GM18508 (cell line): ENCODE measurements around the gene STRA6.

Experiments used
- ATAC-seq: cut with Tn5 transposase; IDR thresholded peaks from one replicate; pipeline ENCODE4 v1.9.1; 2021; ENCODE audit warnings: moderate number of reproducible peaks; ENCODE audit not compliant: insufficient read depth, unreplicated experiment

The STRA6 gene

GRCh38 chr15:74202452-74203401 lies at the start of gene STRA6:
STRA6 (minus strand) TSS chr15:74202787; CDS start chr15:74202267, 520 bp downstream.
- ATAC-seq = no peak

DNA sequence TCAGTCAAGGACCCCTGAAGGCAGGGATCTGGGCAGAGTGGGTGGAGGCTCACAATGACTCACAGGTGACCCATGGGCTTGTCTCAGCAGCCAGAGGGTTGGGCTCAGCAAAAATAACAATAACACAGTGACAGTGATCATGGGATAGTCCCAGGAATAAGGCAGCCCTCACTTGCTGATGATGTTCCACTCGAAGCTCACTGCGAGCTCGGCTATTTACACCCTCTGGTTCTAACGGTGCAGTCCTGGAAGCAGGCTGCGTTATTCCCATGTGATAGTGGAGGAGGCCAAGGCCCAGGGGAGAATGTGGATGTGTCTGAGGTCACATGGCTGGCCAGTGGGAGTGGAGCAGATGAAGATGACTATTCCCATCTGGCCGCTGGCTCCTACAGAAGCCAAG lies 49.7 kb upstream of the STRA6 start:
- no peak for ATAC-seq

DNA sequence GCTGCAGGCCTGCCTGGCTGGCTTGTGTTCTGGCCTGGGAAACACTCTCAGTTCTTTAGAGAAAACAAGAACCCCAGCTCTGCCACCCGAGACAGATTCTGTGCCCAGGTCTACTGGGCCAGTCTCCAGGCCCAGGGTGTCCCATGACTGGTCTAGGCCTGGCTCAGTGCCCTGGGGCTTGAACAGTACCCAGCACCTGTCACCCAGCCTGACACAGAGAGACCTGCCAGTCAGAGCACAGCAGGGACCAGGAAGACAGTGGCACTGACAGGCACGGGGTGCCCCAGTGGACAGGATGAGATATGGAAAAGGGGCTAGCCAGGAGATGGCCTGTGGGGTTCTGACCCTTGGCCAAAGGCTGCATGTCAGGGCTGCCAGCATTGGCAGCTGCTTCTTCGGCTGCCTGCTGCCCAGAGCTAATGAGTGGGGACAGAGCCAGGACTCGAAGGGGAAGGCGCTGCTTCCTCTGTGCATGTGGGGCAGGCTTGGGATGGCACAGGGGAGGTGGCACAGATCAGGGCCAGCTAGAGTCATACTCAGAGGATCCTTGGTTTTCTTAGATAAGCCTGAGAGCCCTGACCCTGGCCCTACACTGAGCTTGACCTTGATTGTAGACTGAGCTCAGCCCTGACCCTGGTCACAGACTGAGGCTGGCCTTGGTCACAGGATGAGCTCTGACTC lies 48.7 kb upstream of the STRA6 start:
- no peak for ATAC-seq

- ATAC-seq = no peak
Observed at GRCh38 chr15:74250266-74250665, 47.7 kb upstream of the STRA6 start.

GRCh38 chr15:74245342-74245931 lies 42.9 kb upstream of the STRA6 start:
- ATAC-seq = no peak

DNA sequence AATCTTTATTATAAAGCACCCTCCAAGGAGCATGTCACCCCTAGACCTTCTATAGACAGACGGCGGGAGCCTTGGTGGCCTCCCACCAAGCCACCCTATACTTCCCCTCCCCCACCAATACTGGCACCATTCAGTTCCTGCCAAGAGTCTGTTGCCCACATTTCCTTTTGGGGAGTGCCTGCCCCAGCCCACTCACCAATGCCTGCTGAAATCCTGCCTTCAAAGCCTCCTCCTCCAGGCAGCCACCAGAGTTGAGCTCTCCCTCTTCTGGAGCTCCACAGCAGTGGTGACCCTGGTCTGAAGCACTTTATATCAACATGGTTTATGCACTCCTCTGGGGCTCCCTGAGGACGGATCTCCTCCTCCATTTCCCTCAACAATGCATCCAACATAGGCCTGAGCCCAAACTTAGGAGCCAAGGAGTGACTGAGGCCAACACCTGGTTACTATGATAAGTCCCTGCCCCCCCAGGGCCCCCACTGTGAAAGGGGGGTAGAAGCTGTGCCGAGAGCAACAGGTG lies 42.3 kb upstream of the STRA6 start:
- ATAC-seq = no peak

- ATAC-seq = no peak
Observed at GRCh38 chr15:74243431-74243830, 40.8 kb upstream of the STRA6 start.

DNA sequence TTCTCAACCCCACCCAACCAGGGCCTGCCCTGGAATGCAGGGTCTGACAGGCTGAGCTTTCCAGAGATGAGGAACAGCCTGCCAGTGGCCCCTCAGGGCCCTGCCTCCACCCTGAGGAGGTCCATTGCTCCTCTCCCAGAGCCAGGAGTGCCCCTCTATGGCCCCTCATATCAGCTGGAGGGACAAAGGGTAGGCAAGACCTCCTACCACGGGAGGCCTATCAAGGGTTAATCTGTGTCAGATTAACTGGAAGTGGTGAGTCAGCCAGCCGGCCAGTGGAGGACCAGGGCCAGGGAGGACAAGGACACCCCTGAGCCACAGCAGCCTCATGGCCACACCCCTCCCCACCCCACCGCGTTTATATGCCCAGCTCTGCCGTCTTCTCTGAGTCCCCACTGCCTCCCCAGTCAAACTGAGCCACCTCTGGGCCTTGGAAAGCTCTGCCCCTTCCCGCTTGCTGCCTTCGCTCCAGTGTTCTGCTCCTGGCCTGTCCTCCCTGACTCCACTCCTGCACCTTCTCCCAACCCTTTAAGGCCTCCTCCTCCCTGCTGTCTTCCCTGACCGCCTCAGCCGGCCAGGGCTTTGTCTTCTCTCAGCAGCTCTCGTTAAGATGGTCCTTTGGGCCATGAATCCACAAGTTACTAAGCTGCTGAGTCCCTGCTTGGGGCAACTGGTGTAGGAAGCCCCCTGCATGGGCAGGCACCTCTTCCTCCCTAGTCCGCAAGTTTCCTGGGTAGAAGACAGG lies 40.0 kb upstream of the STRA6 start:
- no peak for ATAC-seq

- ATAC-seq = no peak
Observed at GRCh38 chr15:74240897-74241614, 38.5 kb upstream of the STRA6 start.

DNA sequence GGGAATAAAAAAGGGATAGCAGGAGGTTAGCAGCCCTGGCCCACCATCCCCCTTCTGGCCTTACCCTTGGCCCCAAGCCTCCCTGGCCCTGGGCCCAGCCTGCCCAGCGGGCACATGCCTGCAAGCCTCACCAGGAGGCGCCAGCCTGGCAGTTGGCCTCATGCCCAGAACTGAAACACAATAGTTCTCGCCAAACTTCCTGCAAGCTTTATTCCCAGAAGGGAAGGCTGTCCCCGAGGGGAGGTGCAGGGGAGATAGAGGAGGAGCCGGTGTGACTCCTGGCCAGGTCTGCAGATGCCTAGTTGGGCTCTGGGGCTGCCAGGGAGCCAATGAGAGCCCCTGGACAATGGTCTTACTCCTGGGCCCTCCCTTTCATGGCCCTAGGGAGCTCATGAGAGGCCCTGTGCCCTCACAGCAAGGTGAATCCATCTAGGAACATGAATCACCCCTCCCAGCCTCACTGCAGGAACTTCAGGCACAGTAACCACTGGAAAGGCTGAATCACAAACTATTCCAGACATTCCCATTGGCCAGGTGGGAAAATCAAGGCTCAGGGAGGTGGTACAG lies 37.5 kb upstream of the STRA6 start:
- no peak for ATAC-seq

- ATAC-seq = no peak
Observed at GRCh38 chr15:74239051-74239705, 36.6 kb upstream of the STRA6 start.

- ATAC-seq = no peak
Observed at GRCh38 chr15:74235962-74236361, 33.4 kb upstream of the STRA6 start, which contains the start of gene CCDC33. CCDC33 (plus strand) TSS chr15:74236326; CDS start chr15:74236720, 394 bp downstream.

GRCh38 chr15:74234598-74234875 lies 31.9 kb upstream of the STRA6 start:
- ATAC-seq = no peak

DNA sequence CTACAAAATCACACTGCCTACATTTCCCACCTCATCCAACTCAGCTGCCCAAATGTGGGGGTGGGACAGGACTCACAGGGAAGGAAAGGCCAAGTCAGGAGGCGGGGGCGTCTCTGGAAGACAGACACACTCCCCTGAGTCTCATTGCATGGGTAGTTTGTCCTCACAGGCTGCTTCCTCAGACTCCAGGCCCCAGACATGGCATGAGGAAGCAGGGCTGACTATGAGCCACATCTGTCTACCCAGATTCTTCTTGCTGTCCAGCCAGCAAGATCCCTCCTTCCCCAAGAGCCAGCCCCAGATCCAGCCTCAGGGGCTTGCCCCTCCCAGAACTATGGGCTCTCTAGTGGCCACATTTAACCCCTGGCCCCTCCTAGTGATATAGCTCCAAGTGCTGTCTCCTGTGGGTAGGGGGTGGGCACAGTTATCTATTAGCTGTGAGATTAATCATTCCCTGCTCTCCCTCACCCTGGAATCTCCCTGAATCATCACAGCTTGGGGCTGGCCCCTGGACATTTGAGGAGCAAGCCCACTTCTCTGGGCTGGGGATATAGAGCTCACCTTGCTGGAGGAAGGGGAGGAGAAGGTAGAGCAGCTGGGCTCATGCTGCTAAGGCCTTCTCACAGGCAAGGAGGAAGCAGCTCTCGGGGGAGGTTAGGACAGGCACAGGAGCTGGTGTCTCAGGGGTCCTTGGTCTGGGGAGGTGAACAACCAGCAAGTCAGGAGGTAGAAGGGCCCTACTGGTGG lies 31.4 kb upstream of the STRA6 start:
- no peak for ATAC-seq

GRCh38 chr15:74233373-74233772 lies 30.8 kb upstream of the STRA6 start:
- no peak for ATAC-seq

DNA sequence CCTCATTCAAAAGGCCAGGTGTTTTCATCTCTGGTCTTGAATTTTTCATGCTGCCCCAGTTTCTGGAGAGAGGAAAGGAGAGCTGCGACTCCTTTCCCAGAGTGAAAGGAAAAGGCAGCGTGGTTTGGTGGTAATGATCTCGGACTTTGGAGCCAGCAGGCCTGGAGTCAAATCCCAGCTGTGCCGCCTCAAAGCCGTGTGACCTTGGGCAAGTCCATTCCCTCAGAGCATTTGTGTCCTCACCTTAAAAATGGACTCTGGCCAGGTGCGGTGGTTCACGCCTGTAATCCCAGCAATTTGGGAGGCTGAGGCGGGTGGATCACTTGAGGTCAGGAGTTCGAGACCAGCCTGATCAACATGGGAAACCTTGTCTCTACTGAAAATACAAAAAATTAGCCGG lies 28.9 kb upstream of the STRA6 start:
- ATAC-seq = no peak

DNA sequence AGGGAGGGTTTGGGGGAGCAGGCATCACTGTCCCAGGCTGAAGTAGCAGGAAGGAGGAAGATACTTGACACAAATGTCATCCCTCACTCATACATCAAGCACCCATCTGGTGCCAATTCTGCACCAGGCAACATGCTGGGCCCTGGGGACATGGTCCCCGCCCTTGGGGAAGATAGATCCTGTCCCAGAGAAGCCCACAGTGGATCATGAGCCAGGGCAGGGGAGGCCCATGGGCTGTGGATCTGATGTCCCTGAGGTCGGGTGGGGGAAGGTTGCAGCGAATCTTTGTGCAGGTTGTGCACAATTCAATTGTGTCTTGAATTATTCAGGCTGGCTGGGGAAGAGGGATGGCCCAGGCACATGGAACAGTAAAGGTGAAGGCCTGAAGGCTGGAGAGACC lies 27.1 kb upstream of the STRA6 start:
- ATAC-seq = no peak

- no peak for ATAC-seq
Observed at GRCh38 chr15:74228723-74229081, 26.1 kb upstream of the STRA6 start.
